ENCODE results near the gene IFNA16.
"Not testable (repeated sequence)": the region's sequence is repeated elsewhere in the genome, so short reads cannot be mapped to it uniquely, and the experiment has no call there.

IFNA16 gene

GRCh38 chr9:21212160-21212559 lies 5.0 kb downstream of the IFNA16 start:
- H3K36me3 Mint-ChIP-seq, H3K27me3 Mint-ChIP-seq, H3K27ac Mint-ChIP-seq, H3K4me3 Mint-ChIP-seq, H3K9me3 Mint-ChIP-seq, H3K4me1 Mint-ChIP-seq: not testable (repeated sequence)

- not testable (repeated sequence) for H3K9me3 Mint-ChIP-seq, H3K27ac Mint-ChIP-seq, H3K27me3 Mint-ChIP-seq, H3K4me1 Mint-ChIP-seq, H3K36me3 Mint-ChIP-seq, H3K4me3 Mint-ChIP-seq
These were observed 6.3 kb downstream of the IFNA16 start for GRCh38 chr9:21210782-21211181.

- Mint-ChIP-seq H3K4me3 (no peak overlapping the region), H3K4me1 (peaks cover 4% of the 10 kb centered on the region), H3K27me3 (peaks cover 4% of the 10 kb centered on the region), H3K9me3 (no peaks in the 10 kb centered on the region), H3K36me3 (no peaks in the 10 kb centered on the region), H3K27ac (no peak overlapping the region)
These were observed 6.8 kb downstream of the IFNA16 start for GRCh38 chr9:21210311-21210710.

GRCh38 chr9:21207043-21207442 lies 10.1 kb downstream of the IFNA16 start, which contains the start of gene IFNA10:
IFNA10 (minus strand) TSS chr9:21207143; CDS start chr9:21207097, 46 bp downstream.
- H3K27ac Mint-ChIP-seq, H3K36me3 Mint-ChIP-seq, H3K9me3 Mint-ChIP-seq, H3K4me3 Mint-ChIP-seq, H3K4me1 Mint-ChIP-seq: not testable (repeated sequence)
- peaks cover 11% of the 10 kb centered on the region for H3K27me3 Mint-ChIP-seq

- Mint-ChIP-seq H3K4me3 (no peak overlapping the region), H3K27me3 (peaks cover 15% of the 10 kb centered on the region), H3K36me3 (no peaks in the 10 kb centered on the region), H3K9me3 (no peaks in the 10 kb centered on the region), H3K4me1 (no peaks in the 10 kb centered on the region), H3K27ac (no peak overlapping the region)
These were observed 11.9 kb downstream of the IFNA16 start for GRCh38 chr9:21205204-21205603.

GRCh38 chr9:21202105-21202504 lies 15.0 kb downstream of the IFNA16 start, which contains the start of gene IFNA7:
IFNA7 (minus strand) TSS chr9:21202205; CDS start chr9:21202165, 40 bp downstream.
- H3K9me3 Mint-ChIP-seq, H3K4me1 Mint-ChIP-seq, H3K27ac Mint-ChIP-seq, H3K36me3 Mint-ChIP-seq, H3K4me3 Mint-ChIP-seq: not testable (repeated sequence)
- H3K27me3 Mint-ChIP-seq = peaks cover 15% of the 10 kb centered on the region

- not testable (repeated sequence) for H3K36me3 Mint-ChIP-seq, H3K27ac Mint-ChIP-seq, H3K4me1 Mint-ChIP-seq, H3K27me3 Mint-ChIP-seq, H3K9me3 Mint-ChIP-seq
- peak overlapping the region; percentile 57 for H3K4me3 Mint-ChIP-seq
These were observed 22.0 kb downstream of the IFNA16 start for GRCh38 chr9:21194867-21195776.

- peaks cover 12% of the 10 kb centered on the region for H3K4me1 Mint-ChIP-seq
- not testable (repeated sequence) for H3K9me3 Mint-ChIP-seq, H3K27me3 Mint-ChIP-seq
These were observed 29.6 kb downstream of the IFNA16 start, which contains the start of gene IFNA4 for GRCh38 chr9:21187487-21187886. IFNA4 (minus strand) TSS chr9:21187587; CDS start chr9:21187531, 56 bp downstream.

GRCh38 chr9:21182810-21183736 lies 34.0 kb downstream of the IFNA16 start:
- H3K9me3 Mint-ChIP-seq, H3K27me3 Mint-ChIP-seq, H3K36me3 Mint-ChIP-seq, H3K4me3 Mint-ChIP-seq, H3K27ac Mint-ChIP-seq: not testable (repeated sequence)
- peaks cover 12% of the 10 kb centered on the region for H3K4me1 Mint-ChIP-seq

More at GRCh38 chr9:21187487-21187886, 29.6 kb downstream of the IFNA16 start, which contains the start of gene IFNA4:
- not testable (repeated sequence) for H3K36me3 Mint-ChIP-seq, H3K27ac Mint-ChIP-seq, H3K4me3 Mint-ChIP-seq

GRCh38 chr9:21174671-21175070 lies 42.4 kb downstream of the IFNA16 start:
- H3K9me3 Mint-ChIP-seq = no peaks in the 10 kb centered on the region
- no peaks in the 10 kb centered on the region for H3K4me1 Mint-ChIP-seq
- no peaks in the 10 kb centered on the region for H3K27me3 Mint-ChIP-seq
- H3K36me3 Mint-ChIP-seq = no peaks in the 10 kb centered on the region
- no peak overlapping the region for H3K27ac Mint-ChIP-seq
- no peak overlapping the region for H3K4me3 Mint-ChIP-seq

- Mint-ChIP-seq H3K4me3 (no peak overlapping the region), H3K27ac (no peak overlapping the region), H3K36me3 (no peaks in the 10 kb centered on the region), H3K27me3 (peaks cover 1% of the 10 kb centered on the region), H3K4me1 (no peaks in the 10 kb centered on the region), H3K9me3 (no peaks in the 10 kb centered on the region)
These were observed 45.0 kb downstream of the IFNA16 start for GRCh38 chr9:21172156-21172555.

- Mint-ChIP-seq H3K27ac (no peak overlapping the region), H3K9me3 (no peaks in the 10 kb centered on the region), H3K36me3 (no peaks in the 10 kb centered on the region), H3K4me1 (no peaks in the 10 kb centered on the region), H3K27me3 (peaks cover 1% of the 10 kb centered on the region), H3K4me3 (no peak overlapping the region)
These were observed 45.8 kb downstream of the IFNA16 start for GRCh38 chr9:21171351-21171750.

- H3K9me3 Mint-ChIP-seq, H3K4me3 Mint-ChIP-seq, H3K36me3 Mint-ChIP-seq, H3K27me3 Mint-ChIP-seq, H3K4me1 Mint-ChIP-seq, H3K27ac Mint-ChIP-seq: not testable (repeated sequence)
These were observed 50.6 kb downstream of the IFNA16 start, which contains the start of gene IFNA21 for GRCh38 chr9:21166560-21166959. IFNA21 (minus strand) TSS chr9:21166660; CDS start chr9:21166612, 48 bp downstream.
